Mesenchymal stem cell (in vitro differentiated cells and primary cell): Measurements from ENCODE around the gene ANKMY1.
"Not testable (repeated sequence)": the region's sequence is repeated elsewhere in the genome, so short reads cannot be mapped to it uniquely, and the experiment has no call there.

Source experiments
- DNase-seq: peaks from one replicate; pipeline ENCODE4 v3.0.0-alpha.2; 2013
- H2AFZ ChIP-seq: one replicate; pipeline ENCODE4 v1.6.1; 2013; ENCODE audit warnings: low read depth, mild to moderate bottlenecking, control low read depth, inconsistent platforms, low read length, moderate library complexity
- H2AK5ac ChIP-seq: 2 replicates; pipeline ENCODE4 v1.6.1; 2013; ENCODE audit warnings: low read length, moderate library complexity, mild to moderate bottlenecking, inconsistent platforms; ENCODE audit not compliant: severe bottlenecking
- H2BK120ac ChIP-seq: one replicate; pipeline ENCODE4 v1.6.1; 2013; ENCODE audit warnings: low read depth, mild to moderate bottlenecking, inconsistent platforms, low read length, moderate library complexity
- H2BK12ac ChIP-seq, 2 experiments: one replicate each; pipeline ENCODE4 v1.6.1; 2013; ENCODE audit warnings: inconsistent platforms in 2 of 2, low read length in 2 of 2, mild to moderate bottlenecking in 2 of 2, moderate library complexity in 2 of 2, control low read depth in 1 of 2
- H2BK15ac ChIP-seq: one replicate; pipeline ENCODE4 v1.6.1; 2013; ENCODE audit warnings: mild to moderate bottlenecking, low read depth, inconsistent platforms; ENCODE audit not compliant: poor library complexity, severe bottlenecking
- H2BK5ac ChIP-seq: 2 replicates; pipeline ENCODE4 v1.6.1; 2013; ENCODE audit warnings: low read depth, mild to moderate bottlenecking, low read length, control low read depth, inconsistent platforms; ENCODE audit not compliant: poor library complexity, severe bottlenecking
- H3K14ac ChIP-seq, 2 experiments: one replicate each; pipeline ENCODE4 v1.6.1; 2013; ENCODE audit warnings: inconsistent platforms in 2 of 2, low read length in 2 of 2, control low read depth in 1 of 2, mild to moderate bottlenecking in 1 of 2, moderate library complexity in 1 of 2
- H3K18ac ChIP-seq, 2 experiments: one replicate each; pipeline ENCODE4 v1.6.1; 2013; ENCODE audit warnings: inconsistent platforms in 2 of 2, low read length in 2 of 2, control low read depth in 1 of 2, low read depth in 1 of 2, mild to moderate bottlenecking in 1 of 2
- H3K23ac ChIP-seq, 2 experiments: one replicate each; pipeline ENCODE4 v1.6.1; 2013; ENCODE audit warnings: inconsistent platforms in 2 of 2, low read length in 2 of 2, mild to moderate bottlenecking in 2 of 2, moderate library complexity in 2 of 2, control low read depth in 1 of 2
- H3K27ac ChIP-seq: 2 replicates; pipeline ENCODE4 v1.5.1; 2013; ENCODE audit warnings: mild to moderate bottlenecking, moderate library complexity, low read length, control low read depth, inconsistent platforms; ENCODE audit not compliant: poor library complexity, severe bottlenecking
- H3K27me3 ChIP-seq, 2 experiments: 2 replicates each; pipeline versions ENCODE4 v1.6.1 to v1.7.0; 2013; ENCODE audit warnings: low read length in 2 of 2, mild to moderate bottlenecking in 2 of 2, moderate library complexity in 2 of 2, control low read depth in 1 of 2, inconsistent platforms in 1 of 2; ENCODE audit not compliant: control insufficient read depth in 1 of 2, insufficient read depth in 1 of 2
- H3K36me3 ChIP-seq, 2 experiments: 2 replicates each; pipeline versions ENCODE4 v1.6.1 to v1.7.0; 2013; ENCODE audit warnings: low read length in 2 of 2, control low read depth in 1 of 2, inconsistent platforms in 1 of 2, low read depth in 1 of 2, mild to moderate bottlenecking in 1 of 2; ENCODE audit not compliant: insufficient read depth in 2 of 2, control insufficient read depth in 1 of 2
- H3K4ac ChIP-seq, 2 experiments: one replicate each; pipeline ENCODE4 v1.6.1; 2013; ENCODE audit warnings: inconsistent platforms in 2 of 2, low read length in 2 of 2, mild to moderate bottlenecking in 2 of 2, moderate library complexity in 2 of 2, control low read depth in 1 of 2, low read depth in 1 of 2
- H3K4me1 ChIP-seq: 2 replicates; pipeline ENCODE4 v1.6.1; 2013; ENCODE audit warnings: low read depth, low read length, control low read depth; ENCODE audit not compliant: control insufficient read depth, insufficient read depth
- H3K4me2 ChIP-seq: 2 replicates; pipeline ENCODE4 v1.6.1; 2013; ENCODE audit warnings: low read length, mild to moderate bottlenecking, inconsistent platforms; ENCODE audit not compliant: poor library complexity, severe bottlenecking
- H3K4me3 ChIP-seq, 2 experiments: 2 replicates each; pipeline versions ENCODE4 v1.5.1 to v1.7.0; 2013; ENCODE audit warnings: low read length in 2 of 2, mild to moderate bottlenecking in 2 of 2, control low read depth in 1 of 2, low read depth in 1 of 2; ENCODE audit not compliant: insufficient read depth in 1 of 2
- H3K79me1 ChIP-seq: replicated peaks from 2 replicates; pipeline ENCODE4 v1.6.1; 2013; ENCODE audit warnings: mild to moderate bottlenecking, control low read depth, low read length, inconsistent platforms; ENCODE audit not compliant: poor library complexity, severe bottlenecking
- H3K9ac ChIP-seq: 2 replicates; pipeline ENCODE4 v1.7.0; 2013; ENCODE audit warnings: mild to moderate bottlenecking, low read length, moderate library complexity
- H3K9me3 ChIP-seq: 2 replicates; pipeline ENCODE4 v1.7.0; 2013; ENCODE audit warnings: mild to moderate bottlenecking, low read length; ENCODE audit not compliant: control insufficient read depth
- H4K8ac ChIP-seq: one replicate; pipeline ENCODE4 v1.6.1; 2013; ENCODE audit warnings: inconsistent platforms, mild to moderate bottlenecking, low read length, moderate library complexity
- H4K91ac ChIP-seq: one replicate; pipeline ENCODE4 v1.6.1; 2013; ENCODE audit warnings: mild to moderate bottlenecking, low read length, inconsistent platforms
- WGBS: methylation state at CpG from one replicate; pipeline ENCODE4 v1.1.7; 2013; ENCODE audit warnings: mixed read lengths; 5-methylcytosine and 5-hydroxymethylcytosine counted together

The ANKMY1 gene

DNA sequence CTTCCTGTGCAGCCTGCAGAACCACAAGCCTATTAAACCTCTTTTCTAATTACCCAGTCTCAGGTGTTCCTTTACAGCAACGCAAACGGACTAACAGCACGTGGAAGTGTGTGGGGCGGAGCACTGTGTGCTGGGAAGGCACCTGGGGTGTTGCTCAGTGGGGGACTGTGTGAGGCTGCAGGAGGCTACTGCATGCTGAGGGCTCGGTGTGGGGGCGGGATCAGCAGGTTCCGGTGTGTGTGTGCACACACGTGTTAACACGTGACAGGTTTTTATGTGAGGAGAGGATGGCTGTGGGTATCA is 58.9 kb downstream of the ANKMY1 start:
- Histone ChIP-seq H2BK120ac (no peak overlapping the region), H3K4me1 (no peaks in the 10 kb centered on the region), H3K18ac (no peak overlapping the region), H3K4me2 (no peak overlapping the region), H2BK5ac (no peak overlapping the region), H2AFZ (no peak overlapping the region), H3K23ac (no peak overlapping the region), H2AK5ac (no peak overlapping the region), H2BK15ac (no peak overlapping the region), H3K36me3 (peaks cover 0 to 16% of the 10 kb centered on the region in 2 experiments), H3K79me1 (no peaks in the 10 kb centered on the region), H3K27ac (no peak overlapping the region), H3K9ac (no peak overlapping the region), H3K14ac (no peak overlapping the region), H3K27me3 (no peaks in the 10 kb centered on the region), H3K4me3 (no peak overlapping the region), H2BK12ac (no peak overlapping the region), H3K9me3 (no peaks in the 10 kb centered on the region), H4K8ac (no peak overlapping the region), H3K4ac (no peak overlapping the region), H4K91ac (no peak overlapping the region)
- whole genome bisulfite sequencing = 88% methylated on average over 9 of the region's 9 CpGs
- no peak for DNase-seq

DNA sequence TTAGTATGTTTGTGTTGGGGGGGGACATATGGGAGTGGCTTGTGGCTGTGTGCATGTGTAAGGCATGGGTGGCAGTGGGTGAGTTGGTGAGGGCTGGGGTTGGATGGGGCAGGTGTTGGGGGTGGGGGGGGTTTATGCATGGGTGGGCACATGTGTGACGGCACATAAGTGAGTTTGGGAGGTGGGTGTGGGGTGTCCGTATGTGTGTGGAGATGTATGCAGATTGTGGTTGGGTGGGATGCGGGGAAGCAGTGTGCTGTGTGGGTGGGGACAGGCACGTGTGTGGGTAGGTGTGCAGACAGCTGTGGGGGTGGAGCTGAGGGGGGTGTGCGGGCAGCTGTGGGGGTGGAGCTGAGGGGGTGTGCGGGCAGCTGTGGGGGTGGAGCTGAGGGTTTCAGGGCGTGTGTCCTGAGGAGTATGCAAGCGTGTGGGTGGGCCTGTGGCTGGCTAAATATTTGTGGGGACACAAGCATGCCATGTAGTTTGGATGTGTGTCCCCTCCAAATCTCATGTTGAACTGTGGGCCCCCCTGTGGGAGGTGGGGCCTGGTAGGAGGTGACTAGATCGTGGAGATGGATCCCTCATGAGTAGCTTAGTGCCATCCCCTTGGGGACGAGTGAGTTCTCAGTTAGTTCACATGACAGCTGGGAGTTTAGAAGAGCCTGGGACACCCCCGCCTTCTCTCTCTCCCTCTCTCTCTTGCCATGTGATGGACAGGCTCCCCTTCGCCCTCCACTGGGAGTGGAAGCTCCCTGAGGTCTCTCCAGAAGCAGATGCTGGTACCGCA is 59.4 kb downstream of the ANKMY1 start:
- WGBS = 86% methylated on average over 12 of the region's 13 CpGs
- Histone ChIP-seq H3K4me2 (no peak overlapping the region), H3K27me3 (no peaks in the 10 kb centered on the region), H3K4me1 (no peaks in the 10 kb centered on the region), H2BK120ac (no peak overlapping the region), H3K27ac (no peak overlapping the region), H3K14ac (no peak overlapping the region), H2AK5ac (no peak overlapping the region), H3K4me3 (no peak overlapping the region), H3K9me3 (no peaks in the 10 kb centered on the region), H3K4ac (no peak overlapping the region), H2BK15ac (no peak overlapping the region), H3K23ac (no peak overlapping the region), H3K36me3 (peaks cover 0 to 22% of the 10 kb centered on the region in 2 experiments), H2AFZ (no peak overlapping the region), H4K91ac (no peak overlapping the region), H2BK5ac (no peak overlapping the region), H3K9ac (no peak overlapping the region), H2BK12ac (no peak overlapping the region), H3K79me1 (no peaks in the 10 kb centered on the region), H3K18ac (no peak overlapping the region), H4K8ac (no peak overlapping the region)
- DNase-seq = no peak

DNA sequence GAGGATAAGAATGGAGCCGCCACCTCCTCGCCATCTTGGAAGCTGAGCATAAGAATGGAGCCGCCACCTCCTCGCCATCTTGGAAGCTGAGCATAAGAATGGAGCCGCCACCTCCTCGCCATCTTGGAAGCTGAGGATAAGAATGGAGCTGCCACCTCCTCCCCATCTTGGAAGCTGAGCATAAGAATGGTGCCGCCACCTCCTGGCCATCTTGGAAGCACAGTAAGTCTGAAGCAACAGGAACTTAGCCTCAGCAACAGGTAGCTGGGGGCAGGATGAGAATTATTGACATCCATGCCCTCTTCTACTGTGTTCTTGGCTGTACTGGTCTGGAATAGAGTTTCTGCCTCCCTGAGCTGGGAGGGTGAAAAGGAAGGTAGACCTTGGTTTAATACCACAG is 60.7 kb downstream of the ANKMY1 start:
- H3K27me3 ChIP-seq, H3K27ac ChIP-seq, H4K91ac ChIP-seq, H2BK5ac ChIP-seq, H2BK120ac ChIP-seq, H2BK15ac ChIP-seq, H3K79me1 ChIP-seq, H3K9me3 ChIP-seq, H2AFZ ChIP-seq, H4K8ac ChIP-seq, H3K14ac ChIP-seq, H3K4me2 ChIP-seq, H2AK5ac ChIP-seq, H3K4me1 ChIP-seq, H3K4ac ChIP-seq, H3K18ac ChIP-seq, H3K23ac ChIP-seq, H3K9ac ChIP-seq, H3K4me3 ChIP-seq, H2BK12ac ChIP-seq: not testable (repeated sequence)
- 92% methylated on average over 7 of the region's 7 CpGs for WGBS
- peak; percentile 18 for DNase-seq
- H3K36me3 ChIP-seq = peaks cover 0 to 22% of the 10 kb centered on the region in 2 experiments

- H3K27ac ChIP-seq, H4K8ac ChIP-seq, H3K4me1 ChIP-seq, H2BK5ac ChIP-seq, H2AFZ ChIP-seq, H2AK5ac ChIP-seq, H2BK12ac ChIP-seq, H3K14ac ChIP-seq, H3K23ac ChIP-seq, H2BK15ac ChIP-seq, H3K27me3 ChIP-seq, H3K4me2 ChIP-seq, H3K18ac ChIP-seq, H4K91ac ChIP-seq, H3K9ac ChIP-seq, H3K79me1 ChIP-seq, H3K4me3 ChIP-seq, H3K4ac ChIP-seq, H2BK120ac ChIP-seq: not testable (repeated sequence)
- Histone ChIP-seq H3K9me3 (peaks cover 17% of the 10 kb centered on the region), H3K36me3 (peaks cover 0 to 18% of the 10 kb centered on the region in 2 experiments)
- DNase-seq = peak; percentile 18
- WGBS = 80% methylated on average over 7 of the region's 11 CpGs
Observed at GRCh38 chr2:240494942-240495341, 62.8 kb downstream of the ANKMY1 start.
